ENCODE results near the gene TMEM8B.

The TMEM8B gene

GRCh38 chr9:35898337-35898736, 69.3 kb downstream of the TMEM8B start:
- DNase-seq (ENCODE audit: low spot score) = no peak
- in situ Hi-C loops (cut with MboI; ENCODE audit: low sequenced_read_pairs, unreplicated experiment) = no loop called here
- no peak for TF ChIP-seq CTCF (IDR thresholded peaks at IDR 0.05; ENCODE audit: borderline replicate concordance, control extremely low read depth, extremely low read depth, insufficient read depth, missing control alignments)

GRCh38 chr9:35899021-35899420, 70.0 kb downstream of the TMEM8B start:
- no peak for DNase-seq (ENCODE audit: low spot score)
- TF ChIP-seq CTCF (IDR thresholded peaks at IDR 0.05; ENCODE audit: borderline replicate concordance, control extremely low read depth, extremely low read depth, insufficient read depth, missing control alignments) = no peak
- in situ Hi-C loops (cut with MboI; ENCODE audit: low sequenced_read_pairs, unreplicated experiment) = no loop called here

- TF ChIP-seq CTCF (IDR thresholded peaks at IDR 0.05; ENCODE audit: borderline replicate concordance, control extremely low read depth, extremely low read depth, insufficient read depth, missing control alignments) = peak; percentile 57
- peak; percentile 71 for DNase-seq (ENCODE audit: low spot score)
- in situ Hi-C loops (cut with MboI; ENCODE audit: low sequenced_read_pairs, unreplicated experiment) = no loop called here
These were observed 74.0 kb downstream of the TMEM8B start for GRCh38 chr9:35903049-35903448.

- TF ChIP-seq CTCF (IDR thresholded peaks at IDR 0.05; ENCODE audit: borderline replicate concordance, control extremely low read depth, extremely low read depth, insufficient read depth, missing control alignments) = no peak
- in situ Hi-C loops (cut with MboI; ENCODE audit: low sequenced_read_pairs, unreplicated experiment) = no loop called here
- DNase-seq (ENCODE audit: low spot score) = no peak
These were observed 75.3 kb downstream of the TMEM8B start for GRCh38 chr9:35904338-35904737.

GRCh38 chr9:35905051-35905781, 76.2 kb downstream of the TMEM8B start:
- TF ChIP-seq CTCF (IDR thresholded peaks at IDR 0.05; ENCODE audit: borderline replicate concordance, control extremely low read depth, extremely low read depth, insufficient read depth, missing control alignments) = no peak
- no peak for DNase-seq (ENCODE audit: low spot score)
- in situ Hi-C loops (cut with MboI; ENCODE audit: low sequenced_read_pairs, unreplicated experiment) = no loop called here

- DNase-seq (ENCODE audit: low spot score) = no peak
- in situ Hi-C loops (cut with MboI; ENCODE audit: low sequenced_read_pairs, unreplicated experiment) = no loop called here
- TF ChIP-seq CTCF (IDR thresholded peaks at IDR 0.05; ENCODE audit: borderline replicate concordance, control extremely low read depth, extremely low read depth, insufficient read depth, missing control alignments) = no peak
These were observed 77.1 kb downstream of the TMEM8B start, which contains the start of gene HRCT1 for GRCh38 chr9:35905912-35906679. HRCT1 (plus strand) TSS chr9:35906202; CDS start chr9:35906288, 86 bp downstream.
